Stimulated activated CD8-positive, alpha-beta memory T cell treated with anti-CD3 and anti-CD28 coated beads, Interleukin-15, amount 100 ng/mL, for 1 hour (primary cell): Measurements from ENCODE around the gene RNF180.
"Not testable (repeated sequence)": the region's sequence is repeated elsewhere in the genome, so short reads cannot be mapped to it uniquely, and the experiment has no call there.

Experiments used
- DNase-seq: peaks from one replicate; pipeline ENCODE4 v3.0.0-alpha.2; 2020; ENCODE audit warnings: low read depth

The RNF180 gene

GRCh38 chr5:64397552-64397951 is 231.9 kb downstream of the RNF180 start:
- no peak for DNase-seq

- not testable (repeated sequence) for DNase-seq
Measured at GRCh38 chr5:64398735-64399134, 233.1 kb downstream of the RNF180 start.

- not testable (repeated sequence) for DNase-seq
Measured at GRCh38 chr5:64407103-64407825, 241.6 kb downstream of the RNF180 start.

GRCh38 chr5:64417390-64417789 is 251.7 kb downstream of the RNF180 start:
- DNase-seq, result no peak

GRCh38 chr5:64418013-64418412 is 252.4 kb downstream of the RNF180 start:
- DNase-seq, result no peak
